ENCODE measurements around the gene GALNT6.

GRCh38 chr12:51335931-51336330 lies 55.3 kb downstream of the GALNT6 start:
- TF ChIP-seq, protein P1, sequence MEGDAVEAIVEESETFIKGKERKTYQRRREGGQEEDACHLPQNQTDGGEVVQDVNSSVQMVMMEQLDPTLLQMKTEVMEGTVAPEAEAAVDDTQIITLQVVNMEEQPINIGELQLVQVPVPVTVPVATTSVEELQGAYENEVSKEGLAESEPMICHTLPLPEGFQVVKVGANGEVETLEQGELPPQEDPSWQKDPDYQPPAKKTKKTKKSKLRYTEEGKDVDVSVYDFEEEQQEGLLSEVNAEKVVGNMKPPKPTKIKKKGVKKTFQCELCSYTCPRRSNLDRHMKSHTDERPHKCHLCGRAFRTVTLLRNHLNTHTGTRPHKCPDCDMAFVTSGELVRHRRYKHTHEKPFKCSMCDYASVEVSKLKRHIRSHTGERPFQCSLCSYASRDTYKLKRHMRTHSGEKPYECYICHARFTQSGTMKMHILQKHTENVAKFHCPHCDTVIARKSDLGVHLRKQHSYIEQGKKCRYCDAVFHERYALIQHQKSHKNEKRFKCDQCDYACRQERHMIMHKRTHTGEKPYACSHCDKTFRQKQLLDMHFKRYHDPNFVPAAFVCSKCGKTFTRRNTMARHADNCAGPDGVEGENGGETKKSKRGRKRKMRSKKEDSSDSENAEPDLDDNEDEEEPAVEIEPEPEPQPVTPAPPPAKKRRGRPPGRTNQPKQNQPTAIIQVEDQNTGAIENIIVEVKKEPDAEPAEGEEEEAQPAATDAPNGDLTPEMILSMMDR (conservative IDR thresholded peaks at IDR 0.05; ENCODE audit: low read depth, low read length), result no peak
- no peak for TF ChIP-seq EZH2 (IDR thresholded peaks at IDR 0.05; ENCODE audit: low read length, unreplicated experiment)

All from PC-3 (cell line).